ENCODE results near the gene THAP2.

DNA sequence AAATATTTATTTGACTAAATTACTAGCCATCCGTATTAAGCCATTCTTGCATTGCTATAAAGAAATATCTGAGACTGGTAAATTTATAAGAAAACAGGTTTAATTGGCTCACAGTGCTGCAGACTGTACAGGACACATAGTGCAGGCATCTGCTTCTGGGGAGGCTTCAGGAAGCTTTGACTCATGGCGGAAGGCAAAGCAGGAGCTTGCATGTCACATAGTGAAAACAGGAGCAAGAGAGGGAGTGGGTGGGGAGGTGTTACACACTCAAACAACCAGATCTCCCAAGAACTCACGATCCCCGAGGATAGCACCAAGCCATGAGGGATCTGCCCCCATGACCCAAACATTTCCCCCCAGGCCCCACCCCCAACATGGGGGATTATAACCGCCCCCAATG, 63.9 kb downstream of the THAP2 start:
- TF ChIP-seq, protein P1, sequence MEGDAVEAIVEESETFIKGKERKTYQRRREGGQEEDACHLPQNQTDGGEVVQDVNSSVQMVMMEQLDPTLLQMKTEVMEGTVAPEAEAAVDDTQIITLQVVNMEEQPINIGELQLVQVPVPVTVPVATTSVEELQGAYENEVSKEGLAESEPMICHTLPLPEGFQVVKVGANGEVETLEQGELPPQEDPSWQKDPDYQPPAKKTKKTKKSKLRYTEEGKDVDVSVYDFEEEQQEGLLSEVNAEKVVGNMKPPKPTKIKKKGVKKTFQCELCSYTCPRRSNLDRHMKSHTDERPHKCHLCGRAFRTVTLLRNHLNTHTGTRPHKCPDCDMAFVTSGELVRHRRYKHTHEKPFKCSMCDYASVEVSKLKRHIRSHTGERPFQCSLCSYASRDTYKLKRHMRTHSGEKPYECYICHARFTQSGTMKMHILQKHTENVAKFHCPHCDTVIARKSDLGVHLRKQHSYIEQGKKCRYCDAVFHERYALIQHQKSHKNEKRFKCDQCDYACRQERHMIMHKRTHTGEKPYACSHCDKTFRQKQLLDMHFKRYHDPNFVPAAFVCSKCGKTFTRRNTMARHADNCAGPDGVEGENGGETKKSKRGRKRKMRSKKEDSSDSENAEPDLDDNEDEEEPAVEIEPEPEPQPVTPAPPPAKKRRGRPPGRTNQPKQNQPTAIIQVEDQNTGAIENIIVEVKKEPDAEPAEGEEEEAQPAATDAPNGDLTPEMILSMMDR (IDR thresholded peaks at IDR 0.05; ENCODE audit: insufficient read depth, low read length): no peak
- TF ChIP-seq GABPA (IDR thresholded peaks at IDR 0.05; ENCODE audit: low read depth): no peak
- no peak for TF ChIP-seq SPI1 (IDR thresholded peaks at IDR 0.05; ENCODE audit: borderline replicate concordance, low read depth)

All from HL-60 (cell line).